GM15510 (cell line): ENCODE results near the gene LYPD1.

Experiments
- POLR2A ChIP-seq: IDR thresholded peaks from 3 replicates; pipeline ENCODE4 v1.6.1; 2011; ENCODE audit warnings: borderline replicate concordance; ENCODE audit not compliant: insufficient read length; ENCODE audit errors: extremely low read depth

Gene LYPD1

GRCh38 chr2:132651115-132652045 is 18.6 kb downstream of the LYPD1 start:
- no peak for TF ChIP-seq POLR2A

GRCh38 chr2:132646540-132647108 is 23.4 kb downstream of the LYPD1 start:
- no peak for TF ChIP-seq POLR2A

- TF ChIP-seq POLR2A, result no peak
Observed at GRCh38 chr2:132645722-132646539, 24.1 kb downstream of the LYPD1 start.

- TF ChIP-seq POLR2A, result no peak
Observed at GRCh38 chr2:132645176-132645575, 24.8 kb downstream of the LYPD1 start.

- TF ChIP-seq POLR2A, result no peak
Observed at GRCh38 chr2:132642415-132642814, 27.6 kb downstream of the LYPD1 start.

GRCh38 chr2:132641819-132642218 is 28.2 kb downstream of the LYPD1 start:
- TF ChIP-seq POLR2A, result no peak

- TF ChIP-seq POLR2A, result no peak
Observed at GRCh38 chr2:132640116-132640515, 29.9 kb downstream of the LYPD1 start.

- no peak for TF ChIP-seq POLR2A
Observed at GRCh38 chr2:132638313-132639040, 31.5 kb downstream of the LYPD1 start.

GRCh38 chr2:132636346-132636745 is 33.7 kb downstream of the LYPD1 start:
- TF ChIP-seq POLR2A, result no peak

GRCh38 chr2:132633635-132634034 is 36.4 kb downstream of the LYPD1 start:
- TF ChIP-seq POLR2A, result no peak

GRCh38 chr2:132632000-132632649 is 37.9 kb downstream of the LYPD1 start:
- TF ChIP-seq POLR2A, result no peak

GRCh38 chr2:132627536-132627935 is 42.5 kb downstream of the LYPD1 start:
- TF ChIP-seq POLR2A, result no peak

GRCh38 chr2:132623096-132623839 is 46.7 kb downstream of the LYPD1 start:
- no peak for TF ChIP-seq POLR2A

- TF ChIP-seq POLR2A, result no peak
Observed at GRCh38 chr2:132621131-132621875, 48.7 kb downstream of the LYPD1 start.

- no peak for TF ChIP-seq POLR2A
Observed at GRCh38 chr2:132620115-132620514, 49.9 kb downstream of the LYPD1 start.
